Activated naive CD4-positive, alpha-beta T cell treated with anti-CD3 and anti-CD28 coated beads, Interleukin-2, amount 50 U/mL, for 24 hours (primary cell): ENCODE measurements around the gene PRR20B.
"Not testable (repeated sequence)": the region's sequence is repeated elsewhere in the genome, so short reads cannot be mapped to it uniquely, and the experiment has no call there.

Experiments
- H3K27ac Mint-ChIP-seq: one replicate; pipeline ENCODE4 v1.8.0; 2021; ENCODE audit warnings: mild to moderate bottlenecking, mixed read lengths
- H3K27me3 Mint-ChIP-seq: one replicate; pipeline ENCODE4 v1.8.0; 2021; ENCODE audit warnings: mixed read lengths
- H3K36me3 Mint-ChIP-seq: one replicate; pipeline ENCODE4 v1.8.0; 2021; ENCODE audit warnings: mixed read lengths
- H3K4me1 Mint-ChIP-seq: one replicate; pipeline ENCODE4 v1.8.0; 2021; ENCODE audit warnings: mixed read lengths
- H3K4me3 Mint-ChIP-seq: one replicate; pipeline ENCODE4 v1.8.0; 2021; ENCODE audit warnings: mild to moderate bottlenecking, mixed read lengths
- H3K9me3 Mint-ChIP-seq: one replicate; pipeline ENCODE4 v1.8.0; 2021; ENCODE audit warnings: mixed read lengths

Gene PRR20B

DNA sequence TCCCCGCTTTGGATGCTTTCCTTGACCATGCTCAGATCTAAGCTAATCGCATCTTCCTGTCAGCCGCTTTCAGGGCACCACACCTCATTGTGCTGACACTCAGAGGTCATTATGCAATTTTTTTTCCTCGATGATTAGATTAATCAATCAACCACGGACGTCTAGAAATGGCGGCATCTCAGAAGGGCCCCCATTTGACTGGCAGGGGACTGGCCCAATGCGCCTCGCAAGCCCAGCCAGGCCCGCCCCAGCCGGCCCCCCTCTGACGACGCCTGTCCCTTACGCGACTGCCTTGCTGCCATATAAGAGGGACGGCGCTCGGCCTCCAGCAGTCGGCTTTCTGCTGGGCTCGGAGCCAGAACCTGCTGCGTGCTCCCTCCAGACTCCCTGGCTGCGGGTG lies at the start of gene PRR20B:
Gene PRR20B, plus strand, starts transcription at position 301 of the 400 bp plus-strand sequence. CDS start 387 bp downstream, outside the sequence.
- not testable (repeated sequence) for H3K4me1 Mint-ChIP-seq, H3K9me3 Mint-ChIP-seq, H3K27ac Mint-ChIP-seq, H3K27me3 Mint-ChIP-seq, H3K36me3 Mint-ChIP-seq, H3K4me3 Mint-ChIP-seq

DNA sequence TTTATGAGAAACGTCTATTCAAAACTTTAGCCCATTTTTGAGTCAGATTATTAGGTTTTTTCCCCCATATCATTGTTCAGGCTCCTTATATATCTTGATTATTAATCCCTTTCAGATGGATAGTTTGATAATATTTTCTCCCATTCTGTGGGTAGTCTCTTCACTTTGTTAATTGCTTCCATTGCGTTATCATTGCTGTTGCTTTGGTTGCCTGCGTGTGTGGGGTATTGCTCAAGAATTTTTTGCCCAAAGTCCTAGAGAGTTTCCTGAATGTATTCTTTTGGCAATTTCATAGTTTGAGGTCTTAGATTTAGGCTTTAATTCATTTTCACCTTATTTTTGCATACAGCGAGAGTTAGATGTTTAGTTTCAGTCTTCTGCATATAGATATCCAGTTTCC lies 32.3 kb upstream of the PRR20B start:
- Mint-ChIP-seq H3K4me3 (no peak overlapping the region), H3K9me3 (peaks cover 9% of the 10 kb centered on the region), H3K27ac (no peak overlapping the region), H3K36me3 (no peaks in the 10 kb centered on the region), H3K4me1 (no peaks in the 10 kb centered on the region), H3K27me3 (no peaks in the 10 kb centered on the region)

DNA sequence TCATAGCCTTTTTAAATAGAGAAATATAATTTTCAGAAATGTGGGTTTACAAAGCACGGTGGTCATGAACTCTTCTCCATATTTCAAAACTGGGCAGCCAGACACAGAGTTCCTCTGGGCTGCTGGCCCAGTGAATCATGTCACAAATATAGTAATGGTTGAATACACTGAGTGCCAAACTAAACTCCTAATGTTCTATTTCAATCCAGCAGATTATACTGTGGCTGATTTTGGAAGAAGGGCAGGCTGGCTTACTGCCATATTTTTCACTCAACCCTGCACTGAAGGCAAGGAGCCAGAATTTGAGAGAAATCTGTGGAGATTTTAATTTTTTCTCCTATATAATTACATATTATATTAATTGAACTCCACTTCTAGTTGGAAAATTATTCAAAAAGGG lies 23.6 kb upstream of the PRR20B start:
- Mint-ChIP-seq H3K27me3 (no peaks in the 10 kb centered on the region), H3K4me3 (no peak overlapping the region), H3K36me3 (no peaks in the 10 kb centered on the region), H3K9me3 (peaks cover 5% of the 10 kb centered on the region), H3K27ac (no peak overlapping the region), H3K4me1 (no peaks in the 10 kb centered on the region)

DNA sequence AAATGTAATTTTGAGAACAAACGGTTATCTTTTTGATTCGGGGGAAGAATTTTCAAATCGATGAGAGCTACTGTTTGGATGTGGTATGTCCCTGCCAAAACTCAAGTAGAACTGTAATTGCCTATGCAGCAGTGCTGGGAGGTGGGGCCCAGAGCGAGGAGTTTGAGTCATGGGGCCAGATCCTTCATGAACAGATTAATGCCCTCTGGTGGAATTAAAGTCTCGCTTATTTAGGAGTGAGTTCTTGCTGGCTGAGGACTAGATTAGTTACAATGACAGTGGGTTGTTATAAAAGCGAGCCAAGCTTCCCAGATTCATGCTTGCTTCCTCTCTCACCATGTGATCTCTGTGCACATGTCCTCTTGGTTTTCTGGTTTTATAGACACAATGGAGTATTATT lies 18.4 kb upstream of the PRR20B start:
- H3K9me3 Mint-ChIP-seq = peaks cover 5% of the 10 kb centered on the region
- H3K27ac Mint-ChIP-seq = no peak overlapping the region
- no peak overlapping the region for H3K4me3 Mint-ChIP-seq
- no peaks in the 10 kb centered on the region for H3K27me3 Mint-ChIP-seq
- H3K4me1 Mint-ChIP-seq = no peaks in the 10 kb centered on the region
- H3K36me3 Mint-ChIP-seq = no peaks in the 10 kb centered on the region

DNA sequence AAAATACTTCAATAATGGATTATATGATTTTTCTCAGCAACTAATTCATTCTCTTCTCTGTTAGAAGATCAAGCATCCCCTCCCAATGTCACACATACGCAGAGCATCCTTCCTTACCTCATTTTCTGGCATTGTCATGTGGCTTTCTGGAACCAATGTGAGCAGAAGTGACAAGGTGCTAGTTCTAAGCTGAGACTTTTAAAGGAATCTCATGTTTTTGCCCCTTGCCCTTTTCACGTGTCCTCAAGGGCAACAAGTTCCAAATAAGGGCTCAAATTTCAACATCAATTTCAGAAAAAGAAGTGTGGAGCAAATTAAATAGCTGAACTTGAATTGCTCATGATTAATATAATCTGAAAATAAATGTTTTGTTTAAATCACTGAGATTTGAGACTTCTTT lies 11.2 kb upstream of the PRR20B start:
- H3K4me1 Mint-ChIP-seq = no peaks in the 10 kb centered on the region

DNA sequence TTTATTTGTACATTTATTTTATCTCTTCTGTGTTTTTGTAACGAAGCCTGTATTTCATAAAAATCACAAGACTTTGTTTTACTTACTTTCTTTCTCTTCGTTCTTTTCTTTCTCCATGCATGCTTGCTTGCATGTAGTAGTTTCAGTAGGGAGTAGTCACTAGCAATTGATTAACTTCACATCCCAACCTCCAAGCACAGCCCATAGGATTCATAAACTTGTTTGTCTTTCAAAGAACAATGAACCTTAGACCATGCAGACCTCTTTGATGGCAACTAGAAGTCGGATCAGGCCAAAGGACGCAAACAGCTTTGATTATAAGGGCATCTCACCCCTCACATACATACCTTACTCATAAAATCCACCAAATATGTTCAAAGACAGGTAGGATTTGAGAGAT lies 9.7 kb upstream of the PRR20B start:
- no peaks in the 10 kb centered on the region for H3K36me3 Mint-ChIP-seq
- H3K4me1 Mint-ChIP-seq = no peaks in the 10 kb centered on the region
- no peaks in the 10 kb centered on the region for H3K9me3 Mint-ChIP-seq
- no peak overlapping the region for H3K27ac Mint-ChIP-seq
- no peak overlapping the region for H3K4me3 Mint-ChIP-seq
- H3K27me3 Mint-ChIP-seq = no peaks in the 10 kb centered on the region

More for the DNA sequence above, 11.2 kb upstream of the PRR20B start:
- Mint-ChIP-seq H3K9me3 (no peaks in the 10 kb centered on the region), H3K36me3 (no peaks in the 10 kb centered on the region), H3K4me3 (no peak overlapping the region), H3K27me3 (no peaks in the 10 kb centered on the region), H3K27ac (no peak overlapping the region)

DNA sequence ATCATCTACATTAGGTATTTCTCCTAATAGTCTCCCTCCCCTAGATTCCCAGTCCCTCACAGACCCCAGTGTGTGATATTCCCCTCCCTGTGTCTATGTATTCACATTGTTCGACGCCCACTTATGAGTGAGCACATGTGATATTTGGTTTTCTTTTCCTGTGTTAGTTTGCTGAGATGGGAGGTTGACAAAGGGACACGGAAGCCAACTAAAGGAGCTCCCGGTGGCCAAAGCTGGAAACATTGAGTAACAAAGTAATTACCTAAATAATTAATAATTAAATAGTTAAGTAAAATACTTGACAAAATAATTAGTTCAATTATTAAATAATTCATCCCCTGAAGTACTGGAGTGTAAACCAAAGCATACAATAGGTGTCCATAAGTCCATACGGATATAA lies 8.3 kb upstream of the PRR20B start:
- H3K4me3 Mint-ChIP-seq = no peak overlapping the region
- no peaks in the 10 kb centered on the region for H3K4me1 Mint-ChIP-seq
- H3K27me3 Mint-ChIP-seq = no peaks in the 10 kb centered on the region
- H3K36me3 Mint-ChIP-seq = no peaks in the 10 kb centered on the region
- no peaks in the 10 kb centered on the region for H3K9me3 Mint-ChIP-seq
- no peak overlapping the region for H3K27ac Mint-ChIP-seq

DNA sequence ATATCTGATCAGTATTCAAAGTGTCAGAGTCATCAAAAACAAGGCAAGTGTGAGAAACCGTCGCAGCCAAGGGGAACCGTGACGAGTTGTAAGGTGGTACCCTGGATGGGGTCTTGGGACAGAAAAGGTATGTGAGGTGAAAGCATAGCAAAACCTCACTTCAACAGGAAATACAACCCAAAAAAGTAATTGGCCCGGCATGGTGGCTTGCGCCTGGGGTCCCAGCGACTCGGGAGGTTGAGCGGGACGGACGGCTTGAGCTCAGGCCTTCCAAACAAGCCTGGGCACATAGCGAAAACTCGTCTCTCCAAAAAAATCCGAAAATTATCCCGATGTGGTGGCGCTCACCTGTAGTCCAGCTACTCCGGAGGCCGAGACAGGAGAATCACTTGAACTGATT lies 7.5 kb upstream of the PRR20B start:
- H3K9me3 Mint-ChIP-seq, H3K36me3 Mint-ChIP-seq, H3K27me3 Mint-ChIP-seq, H3K4me1 Mint-ChIP-seq, H3K27ac Mint-ChIP-seq, H3K4me3 Mint-ChIP-seq: not testable (repeated sequence)

DNA sequence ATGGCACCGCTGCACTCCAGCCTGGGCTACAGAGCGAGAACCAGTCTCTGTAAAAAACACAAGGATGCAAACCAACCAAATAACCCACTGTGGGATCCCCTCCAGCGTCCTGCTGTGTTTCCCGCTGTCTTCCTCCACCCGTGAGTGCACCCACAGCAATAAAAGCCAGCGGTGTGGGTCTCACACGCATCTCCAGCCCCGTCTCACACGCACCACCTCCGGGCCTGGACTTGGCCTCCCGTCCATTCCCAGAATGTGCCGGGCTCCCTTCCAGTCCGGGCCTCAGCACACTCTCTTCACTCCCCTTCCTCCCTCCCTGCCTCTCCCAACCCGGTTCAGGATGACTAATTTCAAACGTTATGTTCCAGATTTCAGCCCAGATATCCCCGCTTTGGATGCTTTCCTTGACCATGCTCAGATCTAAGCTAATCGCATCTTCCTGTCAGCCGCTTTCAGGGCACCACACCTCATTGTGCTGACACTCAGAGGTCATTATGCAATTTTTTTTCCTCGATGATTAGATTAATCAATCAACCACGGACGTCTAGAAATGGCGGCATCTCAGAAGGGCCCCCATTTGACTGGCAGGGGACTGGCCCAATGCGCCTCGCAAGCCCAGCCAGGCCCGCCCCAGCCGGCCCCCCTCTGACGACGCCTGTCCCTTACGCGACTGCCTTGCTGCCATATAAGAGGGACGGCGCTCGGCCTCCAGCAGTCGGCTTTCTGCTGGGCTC lies 6.9 kb upstream of the PRR20B start, which contains the start of gene PRR20A:
Gene PRR20A, plus strand, starts transcription at position 684 of the 734 bp plus-strand sequence. CDS start 387 bp downstream, outside the sequence.
- not testable (repeated sequence) for H3K36me3 Mint-ChIP-seq, H3K9me3 Mint-ChIP-seq, H3K4me3 Mint-ChIP-seq, H3K27ac Mint-ChIP-seq, H3K4me1 Mint-ChIP-seq, H3K27me3 Mint-ChIP-seq

DNA sequence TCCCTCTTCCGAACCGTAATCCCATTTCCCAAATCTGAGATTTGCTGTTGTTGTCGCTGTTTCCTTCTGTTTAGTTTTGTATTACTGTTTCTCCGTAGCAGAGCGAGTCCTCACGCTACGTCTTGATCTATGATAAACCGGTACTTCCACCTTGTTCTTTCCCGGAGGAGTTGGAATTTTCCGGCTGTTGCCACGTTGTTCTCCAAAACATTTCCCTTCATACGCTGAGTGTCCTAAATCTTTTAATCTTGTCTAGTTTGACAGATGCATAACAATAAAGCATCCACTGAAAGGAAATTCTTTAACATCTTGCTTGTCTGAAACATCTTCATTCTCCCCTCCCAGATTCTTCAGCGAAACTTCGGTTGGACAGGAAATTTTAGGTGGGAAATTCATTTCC lies 818 bp downstream of the PRR20B start:
- H3K9me3 Mint-ChIP-seq, H3K36me3 Mint-ChIP-seq, H3K27me3 Mint-ChIP-seq, H3K4me1 Mint-ChIP-seq, H3K4me3 Mint-ChIP-seq, H3K27ac Mint-ChIP-seq: not testable (repeated sequence)

DNA sequence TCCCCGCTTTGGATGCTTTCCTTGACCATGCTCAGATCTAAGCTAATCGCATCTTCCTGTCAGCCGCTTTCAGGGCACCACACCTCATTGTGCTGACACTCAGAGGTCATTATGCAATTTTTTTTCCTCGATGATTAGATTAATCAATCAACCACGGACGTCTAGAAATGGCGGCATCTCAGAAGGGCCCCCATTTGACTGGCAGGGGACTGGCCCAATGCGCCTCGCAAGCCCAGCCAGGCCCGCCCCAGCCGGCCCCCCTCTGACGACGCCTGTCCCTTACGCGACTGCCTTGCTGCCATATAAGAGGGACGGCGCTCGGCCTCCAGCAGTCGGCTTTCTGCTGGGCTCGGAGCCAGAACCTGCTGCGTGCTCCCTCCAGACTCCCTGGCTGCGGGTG lies 6.5 kb downstream of the PRR20B start, which contains the start of gene PRR20C:
Gene PRR20C, plus strand, starts transcription at position 301 of the 400 bp plus-strand sequence. CDS start 387 bp downstream, outside the sequence.
- not testable (repeated sequence) for H3K4me1 Mint-ChIP-seq, H3K27me3 Mint-ChIP-seq, H3K36me3 Mint-ChIP-seq, H3K27ac Mint-ChIP-seq, H3K9me3 Mint-ChIP-seq, H3K4me3 Mint-ChIP-seq

DNA sequence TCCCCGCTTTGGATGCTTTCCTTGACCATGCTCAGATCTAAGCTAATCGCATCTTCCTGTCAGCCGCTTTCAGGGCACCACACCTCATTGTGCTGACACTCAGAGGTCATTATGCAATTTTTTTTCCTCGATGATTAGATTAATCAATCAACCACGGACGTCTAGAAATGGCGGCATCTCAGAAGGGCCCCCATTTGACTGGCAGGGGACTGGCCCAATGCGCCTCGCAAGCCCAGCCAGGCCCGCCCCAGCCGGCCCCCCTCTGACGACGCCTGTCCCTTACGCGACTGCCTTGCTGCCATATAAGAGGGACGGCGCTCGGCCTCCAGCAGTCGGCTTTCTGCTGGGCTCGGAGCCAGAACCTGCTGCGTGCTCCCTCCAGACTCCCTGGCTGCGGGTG lies 13.0 kb downstream of the PRR20B start, which contains the start of gene PRR20D:
Gene PRR20D, plus strand, starts transcription at position 301 of the 400 bp plus-strand sequence. CDS start 387 bp downstream, outside the sequence.
- H3K36me3 Mint-ChIP-seq, H3K4me3 Mint-ChIP-seq, H3K27ac Mint-ChIP-seq, H3K27me3 Mint-ChIP-seq, H3K4me1 Mint-ChIP-seq, H3K9me3 Mint-ChIP-seq: not testable (repeated sequence)

DNA sequence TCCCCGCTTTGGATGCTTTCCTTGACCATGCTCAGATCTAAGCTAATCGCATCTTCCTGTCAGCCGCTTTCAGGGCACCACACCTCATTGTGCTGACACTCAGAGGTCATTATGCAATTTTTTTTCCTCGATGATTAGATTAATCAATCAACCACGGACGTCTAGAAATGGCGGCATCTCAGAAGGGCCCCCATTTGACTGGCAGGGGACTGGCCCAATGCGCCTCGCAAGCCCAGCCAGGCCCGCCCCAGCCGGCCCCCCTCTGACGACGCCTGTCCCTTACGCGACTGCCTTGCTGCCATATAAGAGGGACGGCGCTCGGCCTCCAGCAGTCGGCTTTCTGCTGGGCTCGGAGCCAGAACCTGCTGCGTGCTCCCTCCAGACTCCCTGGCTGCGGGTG lies 19.6 kb downstream of the PRR20B start, which contains the start of gene PRR20E:
Gene PRR20E, plus strand, starts transcription at position 301 of the 400 bp plus-strand sequence. CDS start 387 bp downstream, outside the sequence.
- not testable (repeated sequence) for H3K27ac Mint-ChIP-seq, H3K36me3 Mint-ChIP-seq, H3K27me3 Mint-ChIP-seq, H3K9me3 Mint-ChIP-seq, H3K4me3 Mint-ChIP-seq, H3K4me1 Mint-ChIP-seq

DNA sequence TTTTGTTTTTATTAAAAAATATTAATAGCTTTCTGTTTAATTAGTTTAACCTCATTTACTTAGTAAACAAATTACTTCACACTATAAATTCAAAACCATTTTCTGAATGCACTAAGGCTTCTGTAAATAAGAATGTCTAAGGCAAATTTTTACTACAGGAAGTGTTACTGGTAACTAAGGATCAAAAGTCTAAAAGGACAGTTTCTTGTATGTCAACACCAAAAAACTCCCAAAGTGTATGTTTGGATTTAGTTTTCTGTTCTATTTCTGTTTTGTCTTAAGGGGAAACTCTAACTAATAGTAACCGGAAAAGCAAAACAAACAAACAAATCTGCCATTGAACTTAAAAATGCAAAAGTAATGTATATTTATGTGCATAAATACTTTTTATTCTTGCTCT lies 44.4 kb downstream of the PRR20B start:
- H3K4me3 Mint-ChIP-seq = no peak overlapping the region
- no peaks in the 10 kb centered on the region for H3K4me1 Mint-ChIP-seq
- H3K9me3 Mint-ChIP-seq = no peaks in the 10 kb centered on the region
- H3K27me3 Mint-ChIP-seq = no peaks in the 10 kb centered on the region
- no peak overlapping the region for H3K27ac Mint-ChIP-seq
- H3K36me3 Mint-ChIP-seq = no peaks in the 10 kb centered on the region
